HEK293 (cell line): ENCODE data around the gene STUB1.
A peak's percentile ranks its signal among the peaks of the same experiment; 100 is the strongest.

Experiments used
- BCL11A ChIP-seq: fragments of 450-650 bp; formaldehyde crosslinking; IDR thresholded peaks from 2 replicates; pipeline ENCODE4 v1.5.1; 2016; ENCODE audit warnings: low read depth, missing biosample characterization, missing genetic modification characterization
- IKZF3 ChIP-seq: fragments of 450-650 bp; IDR thresholded peaks from 2 replicates; pipeline ENCODE4 v1.5.0; 2018; ENCODE audit warnings: missing biosample characterization, mild to moderate bottlenecking, missing genetic modification characterization, moderate library complexity
- KLF8 ChIP-seq: fragments of 450-650 bp; formaldehyde crosslinking; IDR thresholded peaks from 2 replicates; pipeline ENCODE4 v1.5.1; 2016; ENCODE audit warnings: missing biosample characterization, missing genetic modification characterization
- OSR2 ChIP-seq: fragments of 450-650 bp; formaldehyde crosslinking; IDR thresholded peaks from 2 replicates; pipeline ENCODE4 v1.5.1; 2016; ENCODE audit warnings: missing biosample characterization, missing genetic modification characterization
- SETDB1 ChIP-seq: IDR thresholded peaks from one replicate; pipeline ENCODE4 v1.6.1; 2017; ENCODE audit warnings: mild to moderate bottlenecking, low read length, moderate library complexity, mixed read lengths; ENCODE audit not compliant: insufficient read length
- YY1 ChIP-seq: fragments of 450-650 bp; formaldehyde crosslinking; IDR thresholded peaks from 2 replicates; pipeline ENCODE4 v1.5.1; 2018; ENCODE audit warnings: missing biosample characterization, missing genetic modification characterization
- ZBTB1 ChIP-seq: fragments of 450-650 bp; formaldehyde crosslinking; IDR thresholded peaks from 2 replicates; pipeline ENCODE4 v1.5.1; 2016; ENCODE audit warnings: missing biosample characterization, missing genetic modification characterization
- ZBTB21 ChIP-seq: fragments of 450-650 bp; formaldehyde crosslinking; IDR thresholded peaks from 2 replicates; pipeline ENCODE4 v1.5.1; 2017; ENCODE audit warnings: missing biosample characterization, missing genetic modification characterization
- ZBTB48 ChIP-seq: fragments of 450-650 bp; formaldehyde crosslinking; IDR thresholded peaks from 2 replicates; pipeline ENCODE4 v1.5.1; 2016; ENCODE audit warnings: missing biosample characterization, missing genetic modification characterization
- ZIC2 ChIP-seq: fragments of 450-650 bp; formaldehyde crosslinking; IDR thresholded peaks from 2 replicates; pipeline ENCODE4 v1.5.1; 2016; ENCODE audit warnings: missing biosample characterization, missing genetic modification characterization
- ZNF174 ChIP-seq: fragments of 450-650 bp; formaldehyde crosslinking; IDR thresholded peaks from 2 replicates; pipeline ENCODE4 v1.5.0; 2017; ENCODE audit warnings: missing biosample characterization, mild to moderate bottlenecking, missing genetic modification characterization
- ZNF19 ChIP-seq: fragments of 450-650 bp; formaldehyde crosslinking; IDR thresholded peaks from 2 replicates; pipeline ENCODE4; 2016; ENCODE audit warnings: missing biosample characterization, missing genetic modification characterization, low read depth
- ZNF23 ChIP-seq: fragments of 450-650 bp; formaldehyde crosslinking; IDR thresholded peaks from 2 replicates; pipeline ENCODE4 v1.5.1; 2016; ENCODE audit warnings: missing biosample characterization, missing genetic modification characterization, borderline replicate concordance
- ZNF248 ChIP-seq: fragments of 450-650 bp; formaldehyde crosslinking; IDR thresholded peaks from 2 replicates; pipeline ENCODE4 v1.5.1; 2017; ENCODE audit warnings: missing biosample characterization, missing genetic modification characterization
- ZNF335 ChIP-seq: fragments of 450-650 bp; formaldehyde crosslinking; conservative IDR thresholded peaks from 2 replicates; pipeline ENCODE4 v1.5.1; 2016; ENCODE audit warnings: missing biosample characterization, missing genetic modification characterization
- ZNF341 ChIP-seq: fragments of 450-650 bp; formaldehyde crosslinking; IDR thresholded peaks from 2 replicates; pipeline ENCODE4; 2016; ENCODE audit warnings: low read depth, missing biosample characterization, missing genetic modification characterization
- ZNF510 ChIP-seq: fragments of 450-650 bp; formaldehyde crosslinking; IDR thresholded peaks from 2 replicates; pipeline ENCODE4 v1.5.1; 2018; ENCODE audit warnings: mild to moderate bottlenecking, missing genetic modification characterization, missing biosample characterization; ENCODE audit not compliant: insufficient replicate concordance
- ZNF514 ChIP-seq: fragments of 450-650 bp; formaldehyde crosslinking; IDR thresholded peaks from 2 replicates; pipeline ENCODE4 v1.5.1; 2016; ENCODE audit warnings: missing biosample characterization, missing genetic modification characterization
- ZNF530 ChIP-seq: fragments of 450-650 bp; formaldehyde crosslinking; IDR thresholded peaks from 2 replicates; pipeline ENCODE4 v1.5.1; 2016; ENCODE audit warnings: low read depth, missing biosample characterization, missing genetic modification characterization
- ZNF571 ChIP-seq: fragments of 450-650 bp; formaldehyde crosslinking; IDR thresholded peaks from 2 replicates; pipeline ENCODE4 v1.5.0; 2017; ENCODE audit warnings: missing biosample characterization, missing genetic modification characterization
- ZNF664 ChIP-seq: fragments of 450-650 bp; formaldehyde crosslinking; IDR thresholded peaks from 2 replicates; pipeline ENCODE4 v1.5.1; 2016; ENCODE audit warnings: missing biosample characterization, missing genetic modification characterization
- TF ChIP-seq, protein P1 (sequence below): fragments of 450-650 bp; formaldehyde crosslinking; optimal IDR thresholded peaks from 2 replicates; pipeline ENCODE3; 2016; ENCODE audit warnings: missing biosample characterization, mild to moderate bottlenecking, missing genetic modification characterization
- TF ChIP-seq, protein P2 (sequence below): IDR thresholded peaks from 2 replicates; pipeline ENCODE4 v1.6.1; 2011; ENCODE audit warnings: mild to moderate bottlenecking, low read depth, low read length, borderline replicate concordance
- TF ChIP-seq, protein P3 (sequence below): sonication (generic); formaldehyde crosslinking; IDR thresholded peaks from 2 replicates; pipeline ENCODE4 v1.8.1; 2022; ENCODE audit warnings: mild to moderate bottlenecking, moderate library complexity, missing genetic modification reagents
- TF ChIP-seq, protein P4 (sequence below): fragments of 450-650 bp; formaldehyde crosslinking; IDR thresholded peaks from 2 replicates; pipeline ENCODE4 v1.5.1; 2016; ENCODE audit warnings: missing biosample characterization, missing genetic modification characterization
- TF ChIP-seq, protein P5 (sequence below): fragments of 450-650 bp; formaldehyde crosslinking; IDR thresholded peaks from 2 replicates; pipeline ENCODE4 v1.5.1; 2016; ENCODE audit warnings: missing biosample characterization, missing genetic modification characterization
- TF ChIP-seq, protein P6 (sequence below): fragments of 450-650 bp; formaldehyde crosslinking; IDR thresholded peaks from 2 replicates; pipeline ENCODE4 v1.5.1; 2016; ENCODE audit warnings: missing biosample characterization, missing genetic modification characterization
- TF ChIP-seq, protein P7 (sequence below): fragments of 450-650 bp; formaldehyde crosslinking; IDR thresholded peaks from 2 replicates; pipeline ENCODE4 v1.5.1; 2016; ENCODE audit warnings: missing biosample characterization, missing genetic modification characterization, low read depth

STUB1 gene

DNA sequence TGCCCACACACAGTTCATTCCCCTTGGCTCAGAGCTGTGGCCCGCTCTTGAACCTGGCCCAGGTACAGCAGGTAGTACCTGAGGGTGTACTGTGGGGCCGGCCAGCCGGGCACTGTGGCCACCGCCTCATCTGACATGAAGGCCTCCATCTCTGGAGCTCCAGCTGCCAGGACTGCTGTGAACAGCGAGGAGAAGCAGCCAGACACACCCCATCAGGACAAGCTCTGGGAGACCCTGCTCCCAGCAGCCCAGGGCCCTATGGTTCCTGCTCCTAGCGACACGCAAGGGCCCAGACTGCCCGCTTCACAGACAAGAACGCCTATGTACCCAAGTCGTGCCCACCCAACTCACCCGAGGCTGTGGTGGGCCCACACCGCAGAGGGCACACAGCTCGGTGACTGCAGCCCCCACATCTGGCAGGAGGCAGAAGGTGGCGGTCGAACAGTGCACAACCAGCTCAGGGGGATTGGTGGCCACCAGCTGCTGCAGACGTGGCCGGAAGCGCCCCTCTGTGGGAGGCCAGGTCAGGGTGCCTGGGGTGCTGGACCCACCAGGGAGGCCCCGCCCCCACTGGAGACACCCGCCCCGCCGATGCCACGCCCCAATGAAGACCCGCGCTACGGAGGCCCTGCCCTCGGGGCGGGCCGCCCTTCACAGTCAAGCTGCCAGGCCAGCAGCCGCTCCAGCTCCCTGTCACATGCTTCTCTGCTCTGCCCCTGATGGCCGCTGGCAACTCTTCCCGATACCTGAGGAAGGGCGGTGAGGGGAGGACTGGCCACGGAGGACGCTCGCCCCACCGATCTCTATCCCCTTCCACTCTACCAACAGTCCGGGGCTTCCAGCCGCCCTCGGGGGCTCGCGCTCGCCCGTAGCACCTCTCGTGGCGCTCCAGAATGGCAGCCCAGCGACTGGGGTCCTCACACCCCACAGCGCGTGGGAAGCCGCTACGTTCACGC lies 1.1 kb upstream of the STUB1 start (continued):
- TF ChIP-seq, protein P1, sequence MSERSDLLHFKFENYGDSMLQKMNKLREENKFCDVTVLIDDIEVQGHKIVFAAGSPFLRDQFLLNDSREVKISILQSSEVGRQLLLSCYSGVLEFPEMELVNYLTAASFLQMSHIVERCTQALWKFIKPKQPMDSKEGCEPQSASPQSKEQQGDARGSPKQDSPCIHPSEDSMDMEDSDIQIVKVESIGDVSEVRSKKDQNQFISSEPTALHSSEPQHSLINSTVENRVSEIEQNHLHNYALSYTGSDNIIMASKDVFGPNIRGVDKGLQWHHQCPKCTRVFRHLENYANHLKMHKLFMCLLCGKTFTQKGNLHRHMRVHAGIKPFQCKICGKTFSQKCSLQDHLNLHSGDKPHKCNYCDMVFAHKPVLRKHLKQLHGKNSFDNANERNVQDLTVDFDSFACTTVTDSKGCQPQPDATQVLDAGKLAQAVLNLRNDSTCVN (tag by site-specific recombination): peak; percentile 74
- TF ChIP-seq IKZF3: peak; percentile 58; the same call in 1 of the 2 replicates
- TF ChIP-seq, protein P2, sequence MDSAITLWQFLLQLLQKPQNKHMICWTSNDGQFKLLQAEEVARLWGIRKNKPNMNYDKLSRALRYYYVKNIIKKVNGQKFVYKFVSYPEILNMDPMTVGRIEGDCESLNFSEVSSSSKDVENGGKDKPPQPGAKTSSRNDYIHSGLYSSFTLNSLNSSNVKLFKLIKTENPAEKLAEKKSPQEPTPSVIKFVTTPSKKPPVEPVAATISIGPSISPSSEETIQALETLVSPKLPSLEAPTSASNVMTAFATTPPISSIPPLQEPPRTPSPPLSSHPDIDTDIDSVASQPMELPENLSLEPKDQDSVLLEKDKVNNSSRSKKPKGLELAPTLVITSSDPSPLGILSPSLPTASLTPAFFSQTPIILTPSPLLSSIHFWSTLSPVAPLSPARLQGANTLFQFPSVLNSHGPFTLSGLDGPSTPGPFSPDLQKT: no peak
- TF ChIP-seq, protein P3, sequence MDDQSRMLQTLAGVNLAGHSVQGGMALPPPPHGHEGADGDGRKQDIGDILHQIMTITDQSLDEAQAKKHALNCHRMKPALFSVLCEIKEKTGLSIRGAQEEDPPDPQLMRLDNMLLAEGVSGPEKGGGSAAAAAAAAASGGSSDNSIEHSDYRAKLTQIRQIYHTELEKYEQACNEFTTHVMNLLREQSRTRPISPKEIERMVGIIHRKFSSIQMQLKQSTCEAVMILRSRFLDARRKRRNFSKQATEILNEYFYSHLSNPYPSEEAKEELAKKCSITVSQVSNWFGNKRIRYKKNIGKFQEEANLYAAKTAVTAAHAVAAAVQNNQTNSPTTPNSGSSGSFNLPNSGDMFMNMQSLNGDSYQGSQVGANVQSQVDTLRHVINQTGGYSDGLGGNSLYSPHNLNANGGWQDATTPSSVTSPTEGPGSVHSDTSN (CRISPR knock-in tag): peak; percentile 13; the same call in 1 of the 2 replicates
- TF ChIP-seq, protein P4, sequence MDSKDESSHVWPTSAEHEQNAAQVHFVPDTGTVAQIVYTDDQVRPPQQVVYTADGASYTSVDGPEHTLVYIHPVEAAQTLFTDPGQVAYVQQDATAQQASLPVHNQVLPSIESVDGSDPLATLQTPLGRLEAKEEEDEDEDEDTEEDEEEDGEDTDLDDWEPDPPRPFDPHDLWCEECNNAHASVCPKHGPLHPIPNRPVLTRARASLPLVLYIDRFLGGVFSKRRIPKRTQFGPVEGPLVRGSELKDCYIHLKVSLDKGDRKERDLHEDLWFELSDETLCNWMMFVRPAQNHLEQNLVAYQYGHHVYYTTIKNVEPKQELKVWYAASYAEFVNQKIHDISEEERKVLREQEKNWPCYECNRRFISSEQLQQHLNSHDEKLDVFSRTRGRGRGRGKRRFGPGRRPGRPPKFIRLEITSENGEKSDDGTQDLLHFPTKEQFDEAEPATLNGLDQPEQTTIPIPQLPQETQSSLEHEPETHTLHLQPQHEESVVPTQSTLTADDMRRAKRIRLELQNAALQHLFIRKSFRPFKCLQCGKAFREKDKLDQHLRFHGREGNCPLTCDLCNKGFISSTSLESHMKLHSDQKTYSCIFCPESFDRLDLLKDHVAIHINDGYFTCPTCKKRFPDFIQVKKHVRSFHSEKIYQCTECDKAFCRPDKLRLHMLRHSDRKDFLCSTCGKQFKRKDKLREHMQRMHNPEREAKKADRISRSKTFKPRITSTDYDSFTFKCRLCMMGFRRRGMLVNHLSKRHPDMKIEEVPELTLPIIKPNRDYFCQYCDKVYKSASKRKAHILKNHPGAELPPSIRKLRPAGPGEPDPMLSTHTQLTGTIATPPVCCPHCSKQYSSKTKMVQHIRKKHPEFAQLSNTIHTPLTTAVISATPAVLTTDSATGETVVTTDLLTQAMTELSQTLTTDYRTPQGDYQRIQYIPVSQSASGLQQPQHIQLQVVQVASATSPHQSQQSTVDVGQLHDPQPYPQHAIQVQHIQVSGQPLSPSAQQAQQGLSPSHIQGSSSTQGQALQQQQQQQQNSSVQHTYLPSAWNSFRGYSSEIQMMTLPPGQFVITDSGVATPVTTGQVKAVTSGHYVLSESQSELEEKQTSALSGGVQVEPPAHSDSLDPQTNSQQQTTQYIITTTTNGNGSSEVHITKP (tag by site-specific recombination): 0 out of 2 replicates have a peak, but pooled peaks have one; percentile 25
- peak; percentile 62; the same call in 1 of the 2 replicates for TF ChIP-seq YY1 (tag by site-specific recombination)
- no peak for TF ChIP-seq ZNF514 (tag by site-specific recombination)
- TF ChIP-seq, protein P5, sequence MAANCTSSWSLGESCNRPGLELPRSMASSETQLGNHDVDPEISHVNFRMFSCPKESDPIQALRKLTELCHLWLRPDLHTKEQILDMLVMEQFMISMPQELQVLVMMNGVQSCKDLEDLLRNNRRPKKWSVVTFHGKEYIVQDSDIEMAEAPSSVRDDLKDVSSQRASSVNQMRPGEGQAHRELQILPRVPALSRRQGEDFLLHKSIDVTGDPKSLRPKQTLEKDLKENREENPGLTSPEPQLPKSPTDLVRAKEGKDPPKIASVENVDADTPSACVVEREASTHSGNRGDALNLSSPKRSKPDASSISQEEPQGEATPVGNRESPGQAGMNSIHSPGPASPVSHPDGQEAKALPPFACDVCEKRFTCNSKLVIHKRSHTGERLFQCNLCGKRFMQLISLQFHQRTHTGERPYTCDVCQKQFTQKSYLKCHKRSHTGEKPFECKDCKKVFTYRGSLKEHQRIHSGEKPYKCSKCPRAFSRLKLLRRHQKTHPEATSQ: no peak
- TF ChIP-seq ZNF19 (tag by site-specific recombination): no peak
- TF ChIP-seq ZBTB21 (tag by site-specific recombination): no peak
- no peak for TF ChIP-seq ZNF510 (tag by site-specific recombination)
- TF ChIP-seq SETDB1: no peak
- TF ChIP-seq ZIC2 (tag by site-specific recombination): peak; percentile 88
- no peak for TF ChIP-seq ZNF174 (tag by site-specific recombination)
- TF ChIP-seq, protein P6, sequence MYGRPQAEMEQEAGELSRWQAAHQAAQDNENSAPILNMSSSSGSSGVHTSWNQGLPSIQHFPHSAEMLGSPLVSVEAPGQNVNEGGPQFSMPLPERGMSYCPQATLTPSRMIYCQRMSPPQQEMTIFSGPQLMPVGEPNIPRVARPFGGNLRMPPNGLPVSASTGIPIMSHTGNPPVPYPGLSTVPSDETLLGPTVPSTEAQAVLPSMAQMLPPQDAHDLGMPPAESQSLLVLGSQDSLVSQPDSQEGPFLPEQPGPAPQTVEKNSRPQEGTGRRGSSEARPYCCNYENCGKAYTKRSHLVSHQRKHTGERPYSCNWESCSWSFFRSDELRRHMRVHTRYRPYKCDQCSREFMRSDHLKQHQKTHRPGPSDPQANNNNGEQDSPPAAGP (tag by site-specific recombination): peak; percentile 88
- peak; percentile 89 for TF ChIP-seq KLF8 (tag by site-specific recombination)
- TF ChIP-seq ZNF341 (tag by site-specific recombination): peak; percentile 8
- TF ChIP-seq BCL11A: 0 out of 2 replicates have a peak, but pooled peaks have one; percentile 60
- TF ChIP-seq OSR2: peak; percentile 60; the same call in 1 of the 2 replicates
- no peak for TF ChIP-seq ZNF530 (tag by site-specific recombination)
- TF ChIP-seq, protein P7, sequence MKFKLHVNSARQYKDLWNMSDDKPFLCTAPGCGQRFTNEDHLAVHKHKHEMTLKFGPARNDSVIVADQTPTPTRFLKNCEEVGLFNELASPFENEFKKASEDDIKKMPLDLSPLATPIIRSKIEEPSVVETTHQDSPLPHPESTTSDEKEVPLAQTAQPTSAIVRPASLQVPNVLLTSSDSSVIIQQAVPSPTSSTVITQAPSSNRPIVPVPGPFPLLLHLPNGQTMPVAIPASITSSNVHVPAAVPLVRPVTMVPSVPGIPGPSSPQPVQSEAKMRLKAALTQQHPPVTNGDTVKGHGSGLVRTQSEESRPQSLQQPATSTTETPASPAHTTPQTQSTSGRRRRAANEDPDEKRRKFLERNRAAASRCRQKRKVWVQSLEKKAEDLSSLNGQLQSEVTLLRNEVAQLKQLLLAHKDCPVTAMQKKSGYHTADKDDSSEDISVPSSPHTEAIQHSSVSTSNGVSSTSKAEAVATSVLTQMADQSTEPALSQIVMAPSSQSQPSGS: no peak
- no peak for TF ChIP-seq ZNF571 (tag by site-specific recombination)
- TF ChIP-seq ZBTB1 (tag by site-specific recombination): no peak
- no peak for TF ChIP-seq ZNF248 (tag by site-specific recombination)
- no peak for TF ChIP-seq ZNF23 (tag by site-specific recombination)
- TF ChIP-seq ZNF664: no peak
- no peak for TF ChIP-seq ZBTB48 (tag by site-specific recombination)
- TF ChIP-seq ZNF335 (tag by site-specific recombination): peak; percentile 86
